ENCODE results near the gene ABI1.

Gene ABI1

GRCh38 chr10:26721561-26721960 lies 139.2 kb downstream of the ABI1 start:
- in situ Hi-C loops (cut with HindIII; ENCODE audit: low sequenced_read_pairs): no loop called here

GRCh38 chr10:26717476-26717875 lies 143.3 kb downstream of the ABI1 start:
- in situ Hi-C loops (cut with HindIII; ENCODE audit: low sequenced_read_pairs): no loop called here

DNA sequence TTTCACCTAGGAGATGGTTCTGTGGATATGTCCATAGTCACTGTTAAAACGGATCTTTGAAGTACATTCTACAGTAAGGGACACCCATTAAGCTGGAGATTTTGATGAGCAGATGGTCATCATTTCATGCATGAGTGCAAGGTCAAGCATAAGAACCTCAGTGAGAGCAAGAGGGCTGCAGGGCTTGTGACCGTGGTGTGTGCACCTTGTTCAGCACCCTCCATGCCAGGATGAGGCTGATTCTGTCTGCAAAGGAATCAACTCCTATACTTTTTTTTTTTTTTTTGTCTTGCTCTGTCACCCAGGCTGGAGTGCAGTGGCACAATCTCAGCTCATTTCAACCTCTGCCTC lies 145.6 kb downstream of the ABI1 start:
- in situ Hi-C loops (cut with HindIII; ENCODE audit: low sequenced_read_pairs): no loop called here

- in situ Hi-C loops (cut with HindIII; ENCODE audit: low sequenced_read_pairs): no loop called here
Measured at GRCh38 chr10:26714415-26715136, 146.2 kb downstream of the ABI1 start.

DNA sequence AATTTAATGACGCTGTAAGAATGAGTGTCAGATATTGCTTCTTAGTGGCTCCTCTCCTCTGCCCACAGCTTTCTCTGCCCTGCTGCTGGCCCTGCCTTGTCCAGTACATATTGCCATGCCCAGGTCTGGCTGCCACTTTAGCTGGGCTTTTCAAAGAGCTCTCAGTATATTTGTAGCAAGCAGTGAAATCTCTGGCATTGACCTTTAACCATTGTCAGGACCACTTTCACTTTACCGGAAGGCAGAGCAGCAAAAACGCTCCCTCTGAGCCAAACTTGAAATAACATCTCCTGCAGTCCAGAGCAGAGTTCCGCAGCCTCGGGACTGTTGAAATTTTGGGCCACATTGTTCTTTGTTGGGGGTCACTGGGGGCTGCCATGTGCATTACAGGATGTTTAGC lies 149.4 kb downstream of the ABI1 start:
- in situ Hi-C loops (cut with HindIII; ENCODE audit: low sequenced_read_pairs): no loop called here

GRCh38 chr10:26706936-26707335 lies 153.8 kb downstream of the ABI1 start:
- in situ Hi-C loops (cut with HindIII; ENCODE audit: low sequenced_read_pairs): no loop called here

DNA sequence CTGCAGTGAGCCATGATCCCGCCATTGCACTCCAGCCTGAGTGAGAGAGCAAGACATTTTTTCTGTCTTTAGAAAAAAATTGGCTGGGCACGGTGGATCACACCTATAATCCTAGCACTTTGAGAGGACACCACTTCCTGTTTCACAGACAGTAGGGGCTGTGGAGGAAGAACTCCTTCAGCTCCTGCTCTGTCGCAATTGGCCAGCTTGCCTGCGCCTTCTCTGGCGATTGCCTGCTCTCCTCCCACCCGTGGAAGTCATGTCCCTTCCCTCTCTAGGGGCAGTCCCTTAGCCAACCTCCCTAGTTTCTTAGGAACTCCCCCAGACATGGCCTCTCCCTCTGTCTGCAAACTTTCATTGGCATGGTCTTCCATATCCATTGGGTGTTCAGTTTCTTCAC lies 154.6 kb downstream of the ABI1 start:
- in situ Hi-C loops (cut with HindIII; ENCODE audit: low sequenced_read_pairs): no loop called here

DNA sequence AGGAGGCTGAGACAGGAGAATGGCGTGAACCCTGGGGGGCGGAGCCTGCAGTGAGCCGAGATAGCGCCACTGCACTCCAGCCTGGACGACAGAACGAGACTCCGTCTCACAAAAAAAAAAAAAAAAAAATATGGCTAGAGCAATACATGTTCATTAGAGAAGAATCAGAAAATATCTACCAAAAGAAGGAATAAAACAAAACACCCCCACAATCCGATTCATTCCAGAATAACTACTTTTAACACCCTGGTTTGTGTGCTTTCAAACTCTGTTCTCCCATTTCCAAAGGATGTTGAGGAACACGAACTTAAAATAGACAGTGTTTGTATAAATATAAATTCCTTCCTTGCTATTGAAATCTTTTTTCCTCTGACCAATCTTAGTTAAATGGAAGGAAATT lies 156.8 kb downstream of the ABI1 start:
- in situ Hi-C loops (cut with HindIII; ENCODE audit: low sequenced_read_pairs): no loop called here

GRCh38 chr10:26703096-26703495 lies 157.7 kb downstream of the ABI1 start:
- in situ Hi-C loops (cut with HindIII; ENCODE audit: low sequenced_read_pairs): no loop called here

GRCh38 chr10:26700884-26701630 lies 159.7 kb downstream of the ABI1 start:
- in situ Hi-C loops (cut with HindIII; ENCODE audit: low sequenced_read_pairs): no loop called here

GRCh38 chr10:26699631-26700030 lies 161.1 kb downstream of the ABI1 start:
- in situ Hi-C loops (cut with HindIII; ENCODE audit: low sequenced_read_pairs): no loop called here

DNA sequence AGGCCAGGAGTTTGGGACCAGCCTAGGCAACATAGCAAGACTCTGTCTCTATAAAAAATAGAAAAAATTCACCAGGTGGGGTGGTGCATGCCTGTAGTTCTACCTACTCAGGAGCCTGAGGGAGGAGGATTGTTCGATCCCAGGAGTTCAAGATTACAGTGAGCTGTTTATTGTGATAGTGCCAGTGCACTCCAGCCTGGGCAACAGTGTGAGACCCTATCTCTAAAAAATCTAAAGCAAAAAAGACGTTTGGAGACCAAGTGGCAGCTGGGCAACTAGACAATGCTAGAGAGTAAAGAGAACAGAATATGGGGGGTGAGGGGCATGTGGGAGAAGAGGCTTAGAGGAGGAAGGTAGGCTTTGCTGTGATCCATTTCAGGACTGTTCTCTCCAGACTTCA lies 161.8 kb downstream of the ABI1 start:
- in situ Hi-C loops (cut with HindIII; ENCODE audit: low sequenced_read_pairs): no loop called here

DNA sequence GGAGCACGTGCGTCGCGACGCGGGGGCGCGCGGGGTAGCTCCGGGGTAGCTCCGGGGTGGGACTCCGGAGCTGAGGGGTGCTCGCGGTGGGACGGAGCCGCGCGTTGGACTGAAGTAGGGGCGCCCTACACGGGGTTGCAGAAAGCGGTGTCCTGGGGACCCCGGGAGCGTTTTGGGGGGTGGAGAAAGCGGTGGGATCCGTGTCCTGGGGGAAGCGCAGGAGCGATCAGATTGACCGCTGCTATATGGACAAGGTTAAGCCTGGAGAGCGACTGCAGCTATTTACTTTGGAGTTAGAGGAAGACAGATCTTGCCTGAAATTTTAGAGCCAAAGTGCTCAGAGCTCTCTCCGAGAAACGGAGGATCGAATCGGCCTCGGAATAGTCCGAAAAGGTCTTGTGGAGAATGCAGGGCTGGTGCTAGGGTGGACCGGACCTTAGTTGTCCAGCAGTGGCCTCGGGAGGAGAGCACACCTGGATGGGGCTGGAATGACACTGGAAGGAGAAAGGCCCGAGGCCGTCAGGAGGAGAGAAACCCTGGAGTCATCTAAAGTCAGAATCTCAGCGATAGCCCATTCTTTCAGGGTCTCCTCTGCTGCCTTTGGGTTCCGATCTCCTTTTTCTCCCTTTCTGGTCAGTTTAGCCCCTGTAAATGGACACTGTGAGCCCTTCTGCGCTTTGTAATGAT lies 162.7 kb downstream of the ABI1 start:
- in situ Hi-C loops (cut with HindIII; ENCODE audit: low sequenced_read_pairs): no loop called here

- in situ Hi-C loops (cut with HindIII; ENCODE audit: low sequenced_read_pairs): no loop called here
Measured at GRCh38 chr10:26697163-26697921, 163.4 kb downstream of the ABI1 start, which contains the start of gene PDSS1. Gene PDSS1, plus strand, starts transcription at chr10:26697701. Its CDS starts 11 bp downstream, at chr10:26697712.

GRCh38 chr10:26696786-26697162 lies 164.0 kb downstream of the ABI1 start:
- in situ Hi-C loops (cut with HindIII; ENCODE audit: low sequenced_read_pairs): no loop called here
